ENCODE measurements around the gene GPR162.

GRCh38 chr12:6868211-6869048, 46.8 kb downstream of the GPR162 start:
- TF ChIP-seq EZH2phosphoT487 (IDR thresholded peaks at IDR 0.05; ENCODE audit: borderline replicate concordance) (no peak), ZFX (IDR thresholded peaks at IDR 0.05) (no peak), CTCF (IDR thresholded peaks at IDR 0.05 in 2 of 3, conservative IDR thresholded peaks at IDR 0.05 in 1 of 3; ENCODE audit: borderline replicate concordance in 1 of 3, insufficient read depth in 1 of 3, low read depth in 2 of 3, low read length in 2 of 3) (peak in 2 of 3 experiments; percentile 25; a peak in 2 of 6 replicates), JUND (IDR thresholded peaks at IDR 0.05) (no peak), POLR2AphosphoS5 (IDR thresholded peaks at IDR 0.05; ENCODE audit: low read depth, low read length) (no peak), REST (IDR thresholded peaks at IDR 0.05; ENCODE audit: low read depth) (no peak), EZH2 (IDR thresholded peaks at IDR 0.05) (no peak), ZBTB33 (IDR thresholded peaks at IDR 0.05; ENCODE audit: extremely low read depth, insufficient replicate concordance, low read length) (no peak), POLR2A (IDR thresholded peaks at IDR 0.05; ENCODE audit: borderline replicate concordance, extremely low read depth, insufficient read depth, insufficient read length) (no peak), FOSL1 (IDR thresholded peaks at IDR 0.05; ENCODE audit: low read depth) (no peak)

Data from HCT116 (cell line).